Islet of Langerhans (tissue), 1 donor: Measurements from ENCODE around the gene GGA1.

Source experiments
- FAIRE-seq: peaks from one replicate; lab custom pipeline; 2011; peaks lifted over from hg19 to GRCh38; lab: Jason Lieb, UNC

GGA1 gene

GRCh38 chr22:37608477-37609239 lies at the start of gene GGA1:
GGA1 (plus strand) TSS chr22:37608834; CDS start chr22:37608861, 27 bp downstream.
- FAIRE-seq = no peak

- no peak for FAIRE-seq
Measured at GRCh38 chr22:37559521-37559900, 49.1 kb upstream of the GGA1 start.

GRCh38 chr22:37559901-37560607 lies 48.6 kb upstream of the GGA1 start, which contains the start of gene CDC42EP1:
CDC42EP1 (plus strand) TSS chr22:37560480; CDS start chr22:37566350, 5,870 bp downstream.
- FAIRE-seq = no peak

GRCh38 chr22:37560608-37561211 lies 47.9 kb upstream of the GGA1 start:
- no peak for FAIRE-seq

GRCh38 chr22:37561212-37562048 lies 47.2 kb upstream of the GGA1 start:
- no peak for FAIRE-seq

- no peak for FAIRE-seq
Measured at GRCh38 chr22:37562049-37562875, 46.4 kb upstream of the GGA1 start.

GRCh38 chr22:37563153-37564081 lies 45.2 kb upstream of the GGA1 start:
- FAIRE-seq = no peak

- no peak for FAIRE-seq
Measured at GRCh38 chr22:37564111-37564711, 44.4 kb upstream of the GGA1 start.

GRCh38 chr22:37565830-37566229 lies 42.8 kb upstream of the GGA1 start:
- no peak for FAIRE-seq

GRCh38 chr22:37566329-37566837 lies 42.3 kb upstream of the GGA1 start:
- no peak for FAIRE-seq

- peak; percentile 43 for FAIRE-seq
Measured at GRCh38 chr22:37566903-37567798, 41.5 kb upstream of the GGA1 start.

- FAIRE-seq = no peak
Measured at GRCh38 chr22:37568012-37568411, 40.6 kb upstream of the GGA1 start.

- FAIRE-seq = no peak
Measured at GRCh38 chr22:37568448-37569008, 40.1 kb upstream of the GGA1 start.

- FAIRE-seq = no peak
Measured at GRCh38 chr22:37569009-37569920, 39.4 kb upstream of the GGA1 start.

- FAIRE-seq = no peak
Measured at GRCh38 chr22:37569921-37570660, 38.5 kb upstream of the GGA1 start.

- FAIRE-seq = no peak
Measured at GRCh38 chr22:37570661-37570976, 38.0 kb upstream of the GGA1 start.
